Loucy (cell line): ENCODE data around the gene DOK6.
A peak's percentile ranks its signal among the peaks of the same experiment; 100 is the strongest.

ENCODE experiments used
- H2AFZ ChIP-seq: fragments of 200-600 bp; sonication (generic); 2 replicates; pipeline ENCODE4 v1.6.0; 2016; ENCODE audit warnings: antibody characterized with exemption, mild to moderate bottlenecking, low read length, moderate library complexity
- H3F3A ChIP-seq: fragments of 200-600 bp; 2 replicates; pipeline ENCODE4 v1.6.0; 2016; ENCODE audit warnings: antibody characterized with exemption, low read depth, mild to moderate bottlenecking
- H3K27me3 ChIP-seq: fragments of 200-600 bp; sonication (generic); 2 replicates; pipeline ENCODE4 v1.6.1; 2014; ENCODE audit warnings: low read length, mild to moderate bottlenecking; ENCODE audit not compliant: insufficient read depth, poor library complexity, severe bottlenecking
- H3K36me3 ChIP-seq: fragments of 200-600 bp; sonication (generic); 2 replicates; pipeline ENCODE4 v1.6.1; 2016; ENCODE audit warnings: low read length; ENCODE audit not compliant: insufficient read depth
- H3K4me1 ChIP-seq: fragments of 200-600 bp; sonication (generic); 2 replicates; pipeline ENCODE4 v1.5.1; 2014; ENCODE audit warnings: low read length, mild to moderate bottlenecking; ENCODE audit not compliant: insufficient read depth, poor library complexity, severe bottlenecking
- H3K4me2 ChIP-seq: fragments of 200-600 bp; sonication (generic); 2 replicates; pipeline ENCODE4 v1.6.0; 2014; ENCODE audit warnings: antibody characterized with exemption, low read length, low read depth, mild to moderate bottlenecking; ENCODE audit not compliant: poor library complexity, severe bottlenecking
- H3K4me3 ChIP-seq: fragments of 200-600 bp; sonication (generic); 2 replicates; pipeline ENCODE4 v1.5.1; 2014; ENCODE audit warnings: low read length, mild to moderate bottlenecking, mixed read lengths; ENCODE audit not compliant: poor library complexity, severe bottlenecking
- H3K79me2 ChIP-seq: fragments of 200-600 bp; sonication (generic); 2 replicates; pipeline ENCODE4 v1.6.1; 2014; ENCODE audit warnings: low read length; ENCODE audit not compliant: insufficient read depth
- H3K9ac ChIP-seq: fragments of 200-600 bp; sonication (generic); 2 replicates; pipeline ENCODE4 v1.6.0; 2014; ENCODE audit warnings: mild to moderate bottlenecking, low read depth, low read length, moderate library complexity; ENCODE audit not compliant: poor library complexity, severe bottlenecking
- H3K9me2 ChIP-seq: fragments of 200-600 bp; sonication (generic); replicated peaks from 2 replicates; pipeline ENCODE4 v1.6.1; 2016; ENCODE audit warnings: low read depth, low read length, mixed read lengths
- H3K9me3 ChIP-seq: fragments of 200-600 bp; sonication (generic); 2 replicates; pipeline ENCODE4 v1.6.1; 2014; ENCODE audit warnings: mild to moderate bottlenecking, antibody characterized with exemption, low read length, low read depth; ENCODE audit not compliant: insufficient read depth
- H4K20me1 ChIP-seq: fragments of 200-600 bp; sonication (generic); 2 replicates; pipeline ENCODE4 v1.6.0; 2014; ENCODE audit warnings: antibody characterized with exemption, low read length, mild to moderate bottlenecking; ENCODE audit not compliant: insufficient read depth, poor library complexity, severe bottlenecking
- CTCF ChIP-seq: fragments of 200-600 bp; sonication (generic); conservative IDR thresholded peaks from 2 replicates; pipeline ENCODE4 v1.5.1; 2014; ENCODE audit warnings: mild to moderate bottlenecking, antibody characterized with exemption, low read length
- EZH2phosphoT487 ChIP-seq: fragments of 200-600 bp; IDR thresholded peaks from 2 replicates; pipeline ENCODE4 v1.6.1; 2018; ENCODE audit warnings: antibody characterized with exemption, mild to moderate bottlenecking, moderate library complexity, borderline replicate concordance

Gene DOK6

GRCh38 chr18:69763821-69764220, 363.1 kb downstream of the DOK6 start:
- H3K9me3 ChIP-seq: no peaks in the 10 kb centered on the region
- H3F3A ChIP-seq: no peaks in the 10 kb centered on the region
- H3K27me3 ChIP-seq: peaks cover 5% of the 10 kb centered on the region
- H3K4me1 ChIP-seq: no peaks in the 10 kb centered on the region
- no peaks in the 10 kb centered on the region for H3K9me2 ChIP-seq
- H2AFZ ChIP-seq: no peak overlapping the region
- H3K79me2 ChIP-seq: no peaks in the 10 kb centered on the region
- H3K36me3 ChIP-seq: no peaks in the 10 kb centered on the region
- H4K20me1 ChIP-seq: no peaks in the 10 kb centered on the region
- no peak overlapping the region for H3K4me3 ChIP-seq
- TF ChIP-seq CTCF: no peak
- no peak for TF ChIP-seq EZH2phosphoT487
- H3K4me2 ChIP-seq: no peak overlapping the region
- no peak overlapping the region for H3K9ac ChIP-seq

- no peaks in the 10 kb centered on the region for H3K9me3 ChIP-seq
- H3K79me2 ChIP-seq: no peaks in the 10 kb centered on the region
- no peak overlapping the region for H2AFZ ChIP-seq
- H3K9me2 ChIP-seq: no peaks in the 10 kb centered on the region
- H3K4me3 ChIP-seq: peak overlapping the region; percentile 14
- no peaks in the 10 kb centered on the region for H3F3A ChIP-seq
- H3K27me3 ChIP-seq: peaks cover 43% of the 10 kb centered on the region
- H3K36me3 ChIP-seq: no peaks in the 10 kb centered on the region
- H4K20me1 ChIP-seq: no peaks in the 10 kb centered on the region
- H3K9ac ChIP-seq: no peak overlapping the region
- H3K4me1 ChIP-seq: peaks cover 16% of the 10 kb centered on the region
- TF ChIP-seq CTCF (no peak), EZH2phosphoT487 (no peak)
- H3K4me2 ChIP-seq: peak overlapping the region; percentile 41
Measured at GRCh38 chr18:69770238-69770637, 369.6 kb downstream of the DOK6 start.

- H3K9me3 ChIP-seq: no peaks in the 10 kb centered on the region
- peak overlapping the region; percentile 2 for H3K4me2 ChIP-seq
- no peak overlapping the region for H3K9ac ChIP-seq
- no peak overlapping the region for H2AFZ ChIP-seq
- H3F3A ChIP-seq: no peaks in the 10 kb centered on the region
- H4K20me1 ChIP-seq: no peaks in the 10 kb centered on the region
- H3K79me2 ChIP-seq: no peaks in the 10 kb centered on the region
- H3K27me3 ChIP-seq: peaks cover 43% of the 10 kb centered on the region
- H3K4me1 ChIP-seq: peaks cover 12% of the 10 kb centered on the region
- H3K4me3 ChIP-seq: no peak overlapping the region
- peak; percentile 70; the same call in 1 of the 2 replicates for TF ChIP-seq EZH2phosphoT487
- no peak for TF ChIP-seq CTCF
- no peaks in the 10 kb centered on the region for H3K9me2 ChIP-seq
- no peaks in the 10 kb centered on the region for H3K36me3 ChIP-seq
Measured at GRCh38 chr18:69774831-69775230, 374.1 kb downstream of the DOK6 start.
